ENCODE results near the gene MPDZ. TPM values are rescaled to one million over a fixed set of nuclear protein-coding genes. Genes with fewer than 3 reads are reported as not detected.

MPDZ gene
- total and polyA plus RNA-seq, 12 donors = 28.0 to 100 (median 75.4) TPM

DNA sequence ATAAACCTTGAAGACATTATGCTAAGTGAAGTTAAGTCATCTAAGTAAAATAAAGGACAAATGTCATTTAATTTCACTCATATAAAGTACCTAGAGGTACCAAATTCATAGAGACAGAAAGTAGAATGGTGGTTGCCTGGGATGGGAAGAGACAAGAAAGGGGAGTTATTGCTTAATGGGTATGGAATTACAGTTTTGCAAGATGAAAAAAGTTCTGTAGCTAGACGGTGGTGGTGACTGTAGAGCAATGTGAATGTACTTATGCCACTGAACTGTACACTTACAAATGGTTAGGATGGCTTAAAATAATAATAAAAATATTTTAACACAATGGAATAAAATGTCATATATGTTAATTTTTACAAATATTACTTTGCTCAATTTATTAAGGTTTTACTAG is 128.0 kb downstream of the MPDZ start:
- 84 to 92% methylated on average over 1 of the region's 1 CpG for WGBS, 2 donors
- peaks cover 0 to 10% (median 0%) of the 10 kb centered on the region in 9 donors for H3K4me1 ChIP-seq
- H3K4me3 ChIP-seq = no peak overlapping the region
- DNase-seq (no peak), ATAC-seq (no peak)
- no peaks in the 10 kb centered on the region for H3K27me3 ChIP-seq
- H3K27ac ChIP-seq = no peak overlapping the region
- H3K36me3 ChIP-seq = peaks cover 0 to 100% (median 12%) of the 10 kb centered on the region in 9 donors
- TF ChIP-seq, protein P1, sequence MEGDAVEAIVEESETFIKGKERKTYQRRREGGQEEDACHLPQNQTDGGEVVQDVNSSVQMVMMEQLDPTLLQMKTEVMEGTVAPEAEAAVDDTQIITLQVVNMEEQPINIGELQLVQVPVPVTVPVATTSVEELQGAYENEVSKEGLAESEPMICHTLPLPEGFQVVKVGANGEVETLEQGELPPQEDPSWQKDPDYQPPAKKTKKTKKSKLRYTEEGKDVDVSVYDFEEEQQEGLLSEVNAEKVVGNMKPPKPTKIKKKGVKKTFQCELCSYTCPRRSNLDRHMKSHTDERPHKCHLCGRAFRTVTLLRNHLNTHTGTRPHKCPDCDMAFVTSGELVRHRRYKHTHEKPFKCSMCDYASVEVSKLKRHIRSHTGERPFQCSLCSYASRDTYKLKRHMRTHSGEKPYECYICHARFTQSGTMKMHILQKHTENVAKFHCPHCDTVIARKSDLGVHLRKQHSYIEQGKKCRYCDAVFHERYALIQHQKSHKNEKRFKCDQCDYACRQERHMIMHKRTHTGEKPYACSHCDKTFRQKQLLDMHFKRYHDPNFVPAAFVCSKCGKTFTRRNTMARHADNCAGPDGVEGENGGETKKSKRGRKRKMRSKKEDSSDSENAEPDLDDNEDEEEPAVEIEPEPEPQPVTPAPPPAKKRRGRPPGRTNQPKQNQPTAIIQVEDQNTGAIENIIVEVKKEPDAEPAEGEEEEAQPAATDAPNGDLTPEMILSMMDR (IDR thresholded peaks at IDR 0.05) = no peak
- no peaks in the 10 kb centered on the region for H3K9me3 ChIP-seq
- intact Hi-C loops (cut with DNase I) = no loop called here

DNA sequence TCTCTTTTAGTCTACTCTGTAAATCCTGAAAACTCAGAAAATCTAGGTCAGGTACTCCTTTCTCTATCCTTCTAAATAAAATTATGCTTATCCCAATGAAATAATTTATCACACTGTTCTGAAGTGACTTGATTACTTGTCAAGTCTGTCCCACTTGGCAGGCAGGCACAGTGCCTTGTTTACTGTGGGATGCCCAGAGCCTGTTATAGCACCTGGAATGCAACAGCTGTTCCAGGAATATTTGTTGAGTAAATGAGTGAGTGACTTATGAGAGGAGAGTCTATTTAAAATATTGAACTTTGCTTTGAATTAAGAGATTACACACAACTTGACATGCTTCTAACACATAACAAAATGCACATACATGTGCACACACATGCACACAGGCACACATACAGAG is 130.0 kb downstream of the MPDZ start:
- H3K36me3 ChIP-seq = peaks cover 0 to 88% (median 14%) of the 10 kb centered on the region in 9 donors
- peaks cover 0 to 10% (median 0%) of the 10 kb centered on the region in 9 donors for H3K4me1 ChIP-seq
- H3K9me3 ChIP-seq = no peaks in the 10 kb centered on the region
- no peak overlapping the region for H3K4me3 ChIP-seq
- TF ChIP-seq, protein P1 (IDR thresholded peaks at IDR 0.05) = no peak
- H3K27me3 ChIP-seq = no peaks in the 10 kb centered on the region
- peak; percentile 67 to 98 (median 88) for ATAC-seq
- DNase-seq = peak; percentile 19 to 45
- intact Hi-C loops (cut with DNase I) = no loop called here
- H3K27ac ChIP-seq = peak overlapping the region in 1 of 10 donors; percentile 52

DNA sequence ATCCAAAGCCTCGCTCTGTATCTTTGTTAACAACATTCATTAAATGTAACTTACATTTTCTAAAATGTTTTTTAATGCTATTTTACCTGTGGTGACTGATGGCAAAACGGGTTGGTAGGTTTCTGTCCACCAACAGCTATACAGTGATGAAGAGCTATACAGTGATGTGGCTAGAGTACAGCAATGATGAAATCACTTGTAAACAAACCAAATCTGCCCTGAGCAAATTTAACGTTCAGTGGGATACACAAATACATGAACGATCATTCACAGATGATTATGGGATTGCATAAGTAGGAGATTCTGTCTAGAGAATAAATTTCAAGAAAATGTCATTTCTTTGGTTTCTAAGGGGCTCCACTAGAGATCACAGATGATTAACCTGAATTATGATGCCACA is 132.7 kb downstream of the MPDZ start:
- 93 to 95% methylated on average over 4 of the region's 4 CpGs for WGBS, 2 donors
- TF ChIP-seq, protein P1 (IDR thresholded peaks at IDR 0.05) = no peak
- Histone ChIP-seq H3K27ac (no peak overlapping the region), H3K4me3 (no peak overlapping the region), H3K36me3 (peaks cover 0 to 81% (median 10%) of the 10 kb centered on the region in 9 donors), H3K27me3 (no peaks in the 10 kb centered on the region), H3K9me3 (no peaks in the 10 kb centered on the region), H3K4me1 (peaks cover 0 to 10% (median 0%) of the 10 kb centered on the region in 9 donors)
- intact Hi-C loops (cut with DNase I) = no loop called here
- no peak for ATAC-seq
- DNase-seq = no peak

DNA sequence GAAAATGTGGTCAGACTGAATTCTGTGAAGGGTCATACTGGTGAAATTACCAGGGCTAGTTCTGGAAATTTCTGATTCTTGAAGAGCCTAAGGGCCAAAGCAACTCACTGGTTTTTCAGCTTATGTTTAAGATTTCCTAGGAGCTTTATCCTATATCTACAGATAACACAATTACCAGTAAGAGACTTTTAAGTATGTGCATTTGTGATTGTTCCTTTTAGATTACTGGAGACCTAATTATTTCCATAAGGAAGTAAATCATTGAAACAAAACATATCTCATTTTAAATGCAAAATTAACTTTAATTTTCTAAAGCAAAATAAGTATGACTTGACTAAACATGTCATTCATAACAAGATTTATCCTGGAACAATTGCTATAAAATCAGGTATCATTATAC is 134.2 kb downstream of the MPDZ start:
- no peaks in the 10 kb centered on the region for H3K9me3 ChIP-seq
- peaks cover 0 to 66% (median 10%) of the 10 kb centered on the region in 9 donors for H3K36me3 ChIP-seq
- no peak overlapping the region for H3K4me3 ChIP-seq
- no peaks in the 10 kb centered on the region for H3K27me3 ChIP-seq
- no peak for DNase-seq
- intact Hi-C loops (cut with DNase I) = no loop called here
- no peak for ATAC-seq
- H3K27ac ChIP-seq = no peak overlapping the region
- H3K4me1 ChIP-seq = peaks cover 0 to 16% (median 4%) of the 10 kb centered on the region in 9 donors
- TF ChIP-seq, protein P1 (IDR thresholded peaks at IDR 0.05) = no peak
